GM12878 (cell line): Measurements from ENCODE around the gene RIPOR1. TPM values are rescaled to one million over a fixed set of nuclear protein-coding genes. Genes with fewer than 3 reads are reported as not detected.
A peak's percentile ranks its signal among the peaks of the same experiment; 100 is the strongest.

Source experiments
- ATAC-seq: fragments of 200-7000 bp; cut with Tn5 transposase; 3 replicates; pipeline ENCODE4 v1.9.1; 2020; ENCODE audit warnings: mild to moderate bottlenecking, moderate library complexity
- BruUV-seq: library from RNA; stranded (reverse); fragments of 400-500 nt; replicated peaks from 2 replicates; lab custom pipeline; 2021; lab: Mats Ljungman, UMichigan
- CTCF ChIA-PET: fragments of 300-600 bp; sonication (Branson Sonifier 250); formaldehyde crosslinking; extraction: SDS; loops from one replicate; lab custom pipeline; 2021; ENCODE audit warnings: inconsistent platforms; lab: Yijun Ruan, JAX
- POLR2A ChIA-PET: fragments of 350-600 bp; formaldehyde crosslinking; extraction: SDS; loops from one replicate; lab custom pipeline; 2021; ENCODE audit warnings: inconsistent platforms; lab: Charles Lee
- RAD21 ChIA-PET: fragments of 300-600 bp; sonication (Branson Sonifier 250); formaldehyde crosslinking; loops from one replicate; lab custom pipeline; 2023; ENCODE audit warnings: antibody characterized with exemption; ENCODE audit not compliant: unreplicated experiment; lab: Charles Lee
- SMC1A ChIA-PET: fragments of 300-600 bp; sonication (Branson Sonifier 250); formaldehyde crosslinking; loops from one replicate; lab custom pipeline; 2023; ENCODE audit not compliant: unreplicated experiment, uncharacterized antibody; lab: Charles Lee
- DNase-seq: peaks from one replicate; pipeline ENCODE4 v3.0.0-alpha.2; 2011; ENCODE audit warnings: low read depth, low spot score
- FAIRE-seq: peaks from 3 replicates; lab custom pipeline; 2011; peaks lifted over from hg19 to GRCh38; lab: Jason Lieb, UNC
- H2AFZ ChIP-seq: 2 replicates; pipeline ENCODE4 v1.6.0; 2011; ENCODE audit warnings: low read depth, low read length, control low read depth; ENCODE audit not compliant: control insufficient read depth
- H3K27ac ChIP-seq: 2 replicates; pipeline ENCODE4 v1.5.1; 2011; ENCODE audit warnings: control low read depth; ENCODE audit not compliant: control insufficient read depth, insufficient read depth
- H3K27me3 ChIP-seq, 2 experiments: replicated peaks in 1 of 2; 2 replicates each; pipeline versions ENCODE4 v1.6.0 to v1.6.1; 2011; ENCODE audit warnings: low read length in 1 of 2; ENCODE audit not compliant: control insufficient read depth in 2 of 2, insufficient read depth in 2 of 2
- H3K36me3 ChIP-seq, 2 experiments: 2 replicates each; pipeline ENCODE4 v1.5.1; 2011; ENCODE audit warnings: low read length in 1 of 2; ENCODE audit not compliant: control insufficient read depth in 2 of 2, insufficient read depth in 2 of 2
- H3K4me1 ChIP-seq: 2 replicates; pipeline ENCODE4 v1.6.1; 2011; ENCODE audit warnings: mild to moderate bottlenecking, low read length, moderate library complexity, mixed read lengths; ENCODE audit not compliant: control insufficient read depth, insufficient read depth
- H3K4me2 ChIP-seq: 2 replicates; pipeline ENCODE4 v1.6.0; 2011; ENCODE audit warnings: control low read depth; ENCODE audit not compliant: control insufficient read depth, insufficient read depth
- H3K4me3 ChIP-seq: fragments of 200-600 bp; sonication (generic); 2 replicates; pipeline ENCODE4 v1.5.1; 2016
- H3K79me2 ChIP-seq: 2 replicates; pipeline ENCODE4 v1.6.0; 2011; ENCODE audit warnings: low read length; ENCODE audit not compliant: control insufficient read depth, insufficient read depth
- H3K9ac ChIP-seq: 2 replicates; pipeline ENCODE4 v1.8.0; 2011; ENCODE audit warnings: low read length, control low read depth, mixed read lengths; ENCODE audit not compliant: control insufficient read depth, insufficient read depth
- H3K9me3 ChIP-seq: replicated peaks from 3 replicates; pipeline ENCODE4 v1.5.1; 2011; ENCODE audit warnings: mild to moderate bottlenecking, low read length; ENCODE audit not compliant: control insufficient read depth, insufficient read depth
- H4K20me1 ChIP-seq: 2 replicates; pipeline ENCODE4 v1.6.0; 2011; ENCODE audit not compliant: control insufficient read depth, insufficient read depth
- FOS ChIP-seq: IDR thresholded peaks from 3 replicates; pipeline ENCODE4 v1.6.1; 2011; ENCODE audit warnings: borderline replicate concordance; ENCODE audit not compliant: insufficient read length; ENCODE audit errors: extremely low read depth
- NR2F1 ChIP-seq: fragments of 450-650 bp; conservative IDR thresholded peaks from 2 replicates; pipeline ENCODE4 v1.6.1; 2017; ENCODE audit warnings: mild to moderate bottlenecking
- POLR2A ChIP-seq: IDR thresholded peaks from 2 replicates; pipeline ENCODE4 v1.6.1; 2011; ENCODE audit warnings: low read depth, mild to moderate bottlenecking, low read length
- ZBTB40 ChIP-seq: fragments of 450-650 bp; IDR thresholded peaks from 2 replicates; pipeline ENCODE4 v1.6.1; 2016; ENCODE audit warnings: mild to moderate bottlenecking, moderate library complexity, borderline replicate concordance
- WGBS: methylation state at CpG from one replicate; pipeline ENCODE4 v1.1.6; 2016; ENCODE audit warnings: low lambda C conversion rate; ENCODE audit not compliant: insufficient replicate concordance, insufficient coverage; ENCODE audit errors: missing lambda C conversion rate; 5-methylcytosine and 5-hydroxymethylcytosine counted together
- in situ Hi-C: fragments of 300-500 bp; cut with MboI; formaldehyde crosslinking; loops from 9 replicates; pipeline ENCODE4 v1.14.3; 2018; ENCODE audit warnings: mixed read lengths
- intact Hi-C: fragments of 100-400 bp; cut with micrococcal nuclease; formaldehyde crosslinking; loops from one replicate; pipeline ENCODE4 v1.14.2; 2022; ENCODE audit not compliant: unreplicated experiment
- polyA plus RNA-seq, 11 experiments: library from polyadenylated mRNA; depleted of rRNA in 4 of 11; unstranded in 6 of 11; stranded (reverse) in 5 of 11; fragments of >200 nt; fragmentation: Nextera tagmentation in 4 of 11; fragmentation: Illumina TruSeq in 1 of 11; extraction: Ambion mirVana in 4 of 11; extraction: Trizol in 1 of 11; gene quantifications; 1 replicate in 1 of 11; 2 replicates in 10 of 11; pipeline versions ENCODE4 v1.2.1 to v1.2.3, GENCODE V29; 2011 to 2016; ENCODE audit warnings: inconsistent platforms in 2 of 11, missing spikeins in 2 of 11, low read depth in 1 of 11
- total RNA-seq, 4 experiments: library from RNA; depleted of rRNA in 3 of 4; stranded (reverse); fragments of >200 nt in 3 of 4; fragmentation: Illumina TruSeq in 1 of 4; extraction: Trizol in 1 of 4; gene quantifications; 2 replicates each; pipeline versions ENCODE4 v1.2.1 to v1.2.3, GENCODE V29; 2013 to 2021

RIPOR1 gene
- total and polyA plus RNA-seq, 10 of the 15 experiments (the other 5 are each of a cell fraction or from before 2014, with no cell fraction given): 0.13 to 28.5 (median 7.0) TPM

DNA sequence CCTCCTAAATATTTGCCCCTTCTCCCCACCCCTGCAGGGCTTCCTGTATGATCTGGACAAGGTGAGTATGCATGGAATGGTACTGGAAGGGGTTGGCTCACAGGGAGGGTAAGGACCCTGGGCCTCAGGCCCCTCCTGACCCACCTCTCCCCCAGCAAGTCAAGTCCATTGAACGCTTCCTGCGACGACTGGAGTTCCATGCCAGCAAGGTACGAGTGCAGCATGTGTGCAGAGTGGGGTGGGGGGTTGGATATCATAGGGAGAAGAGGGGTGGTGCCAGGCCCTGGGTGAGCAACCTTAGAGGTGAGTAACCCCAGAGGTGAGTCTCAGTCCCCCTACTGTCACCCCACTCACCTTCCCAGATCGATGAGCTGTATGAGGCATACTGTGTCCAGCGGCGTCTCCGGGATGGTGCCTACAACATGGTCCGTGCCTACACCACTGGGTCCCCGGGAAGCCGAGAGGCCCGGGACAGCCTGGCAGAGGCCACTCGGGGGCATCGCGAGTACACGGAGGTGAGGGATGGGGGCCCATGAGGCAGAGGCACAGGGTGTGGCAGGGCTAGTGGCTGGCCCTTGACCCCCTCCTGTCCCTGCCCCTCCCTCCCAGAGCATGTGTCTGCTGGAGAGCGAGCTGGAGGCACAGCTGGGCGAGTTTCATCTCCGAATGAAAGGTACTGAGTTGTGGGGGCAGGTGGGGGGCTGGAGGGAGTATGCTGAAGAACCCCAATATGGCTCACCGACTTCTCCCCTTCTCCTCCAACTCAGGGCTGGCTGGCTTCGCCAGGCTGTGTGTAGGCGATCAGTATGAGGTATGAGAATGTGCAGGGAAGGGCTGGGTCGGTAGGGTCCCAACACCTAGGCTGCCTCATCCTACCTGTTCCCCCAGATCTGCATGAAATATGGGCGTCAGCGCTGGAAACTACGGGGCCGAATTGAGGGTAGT, 11.3 kb downstream of the RIPOR1 start:
- DNase-seq: no peak
- Histone ChIP-seq H3K9ac (no peak overlapping the region), H2AFZ (no peak overlapping the region), H3K4me2 (no peak overlapping the region), H3K36me3 (peaks cover 3 to 11% of the 10 kb centered on the region in 2 experiments; a peak in 3 of 4 replicates), H3K4me3 (no peak overlapping the region), H3K79me2 (no peaks in the 10 kb centered on the region), H3K4me1 (peaks cover 4% of the 10 kb centered on the region), H3K9me3 (no peaks in the 10 kb centered on the region), H3K27ac (no peak overlapping the region), H4K20me1 (peaks cover 4% of the 10 kb centered on the region), H3K27me3 (peaks cover 0 to 2% of the 10 kb centered on the region in 2 experiments; a peak in 1 of 4 replicates)
- ChIA-PET RAD21 (interaction anchor here (0.8 kb wide), 1 partner anchor 22 kb away, joined by 3 read pairs; no protein-coding TSS in a partner anchor), SMC1A (no interaction called here), CTCF (interaction anchor here (1.0 to 11.3 kb wide), 2 partner anchors 18 to 104 kb away, joined by 5 to 131 read pairs; no protein-coding TSS in a partner anchor), POLR2A (interaction anchor here (0.6 kb wide), 1 partner anchor 37 kb away, joined by 4 read pairs; no protein-coding TSS in a partner anchor)
- intact Hi-C loops (no loop called here), in situ Hi-C loops (no loop called here)
- no peak for FAIRE-seq
- no peak for ATAC-seq
- no TSS peak for BruUV-seq
- TF ChIP-seq FOS (no peak), POLR2A (peak; percentile 36; the same call in 1 of the 2 replicates)
- WGBS: 83% methylated on average over 23 of the region's 27 CpGs

DNA sequence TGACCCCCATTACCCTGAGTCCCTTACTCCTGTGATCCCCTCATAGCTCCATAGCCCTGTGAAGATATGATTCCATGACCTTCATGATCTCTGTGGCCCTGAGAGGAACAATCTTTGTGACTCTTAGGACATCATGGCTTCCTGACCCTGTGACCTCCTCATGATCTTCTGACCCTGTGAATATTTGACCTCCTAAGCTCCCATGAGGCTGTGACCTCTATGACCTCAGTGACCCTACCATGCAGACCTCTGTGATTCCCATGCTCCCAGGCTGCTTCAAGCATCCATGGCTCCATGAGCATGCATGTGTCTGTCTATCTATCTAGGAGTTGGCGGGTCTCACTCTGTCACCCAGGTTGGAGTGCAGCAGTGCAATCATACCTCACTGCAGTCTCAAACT, 12.1 kb downstream of the RIPOR1 start:
- SMC1A ChIA-PET: no interaction called here
- DNase-seq (no peak), ATAC-seq (no peak), FAIRE-seq (no peak)
- H3K9ac ChIP-seq: no peak overlapping the region
- intact Hi-C loops (no loop called here), in situ Hi-C loops (no loop called here)
- WGBS: 88% methylated on average over 1 of the region's 1 CpG
- H3K27ac ChIP-seq: no peak overlapping the region
- H3K4me2 ChIP-seq: no peak overlapping the region
- H3K36me3 ChIP-seq: peaks cover 3 to 12% of the 10 kb centered on the region in 2 experiments; a peak in 3 of 4 replicates
- POLR2A ChIA-PET: no interaction called here
- RAD21 ChIA-PET: no interaction called here
- no peak overlapping the region for H2AFZ ChIP-seq
- no peak for TF ChIP-seq ZBTB40
- TF ChIP-seq NR2F1: peak; percentile 44; the same call in 1 of the 2 replicates
- CTCF ChIA-PET: interaction anchor here (1.0 kb wide), 1 partner anchor 103 kb away, joined by 5 read pairs; no protein-coding TSS in a partner anchor
- peaks cover 0 to 2% of the 10 kb centered on the region in 2 experiments; a peak in 1 of 4 replicates for H3K27me3 ChIP-seq
- peaks cover 4% of the 10 kb centered on the region for H3K4me1 ChIP-seq
- H3K4me3 ChIP-seq: no peak overlapping the region
- peaks cover 4% of the 10 kb centered on the region for H4K20me1 ChIP-seq
- H3K79me2 ChIP-seq: no peaks in the 10 kb centered on the region
- no peaks in the 10 kb centered on the region for H3K9me3 ChIP-seq
- BruUV-seq: no TSS peak
